GM18951 (cell line): ENCODE measurements around the gene LHX6.

Experiments
- POLR2A ChIP-seq: IDR thresholded peaks from 4 replicates; pipeline ENCODE4 v1.6.1; 2011; ENCODE audit warnings: mild to moderate bottlenecking; ENCODE audit not compliant: insufficient read length, insufficient read depth; ENCODE audit errors: extremely low read depth
- in situ Hi-C: fragments of 300-500 bp; cut with MboI; formaldehyde crosslinking; loops from one replicate; pipeline ENCODE4 v1.12.0; 2022; ENCODE audit warnings: low sequenced_read_pairs, mixed read lengths, inconsistent platforms; ENCODE audit not compliant: unreplicated experiment

The LHX6 gene

DNA sequence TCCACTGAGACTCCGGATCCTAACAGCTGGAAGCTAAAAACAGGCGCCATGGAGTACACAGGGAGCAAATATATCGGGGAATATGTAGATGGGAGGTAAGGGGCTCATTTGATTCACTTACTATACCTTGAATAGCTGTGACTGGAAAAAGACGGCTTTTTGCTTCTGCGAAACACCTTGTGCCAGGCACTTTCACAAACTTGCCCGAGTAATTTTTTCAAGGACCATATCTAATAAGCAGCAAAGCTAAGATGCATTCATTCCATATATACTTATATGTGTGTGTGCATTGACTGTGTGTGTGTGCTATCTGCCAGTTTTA lies 68.9 kb downstream of the LHX6 start:
- in situ Hi-C loops: no loop called here
- TF ChIP-seq POLR2A: no peak

DNA sequence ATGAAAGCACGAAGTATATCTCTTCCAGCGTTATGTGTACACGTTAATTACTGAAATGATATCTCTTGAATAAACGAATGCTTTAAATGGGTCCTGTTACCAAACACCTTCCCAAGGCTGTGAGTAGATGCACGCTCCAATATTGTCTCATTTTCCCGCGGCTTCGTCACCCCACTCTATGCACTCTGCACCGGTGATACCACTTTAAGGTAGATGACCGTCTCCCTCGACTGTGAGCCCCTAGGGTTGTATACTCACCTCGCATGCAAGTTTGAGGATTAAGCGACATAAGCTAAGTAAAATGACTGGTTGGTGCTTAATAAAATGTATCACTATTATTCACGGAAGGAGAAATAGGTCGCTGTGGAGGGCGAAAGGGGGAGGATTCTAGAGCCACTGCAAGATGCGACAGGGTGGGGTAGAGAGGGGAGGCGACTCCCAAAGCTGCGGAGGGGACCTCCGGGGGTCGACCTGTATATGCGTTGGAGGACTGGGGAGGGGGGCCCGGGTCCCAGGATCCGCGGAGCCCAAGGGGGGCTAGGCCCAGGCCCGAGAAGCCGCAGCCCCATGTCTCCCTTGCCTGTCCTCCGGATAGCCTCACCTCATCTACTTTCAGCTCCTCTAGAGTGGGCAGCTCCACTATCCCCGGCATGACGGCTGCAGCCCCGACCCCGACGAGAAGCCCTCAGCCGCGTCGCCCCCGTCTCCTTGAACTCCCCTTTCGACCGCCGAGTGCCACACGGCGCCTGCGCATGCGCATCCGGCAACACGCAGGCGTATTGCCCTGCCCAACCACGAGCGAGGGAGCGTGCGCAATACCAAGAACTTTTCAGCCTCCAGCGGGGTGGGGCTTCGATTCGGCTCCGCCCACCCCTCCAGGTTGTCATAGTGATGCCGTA lies 69.5 kb downstream of the LHX6 start, which contains the start of the genes MORN5 and NDUFA8:
Gene MORN5 (plus strand): TSS at position 883 of the 899 bp plus-strand sequence. CDS start 65 bp downstream, outside the sequence.
Gene NDUFA8 (minus strand): TSS at position 754 of the 899 bp plus-strand sequence. CDS start 102 bp downstream, at position 652.
- TF ChIP-seq POLR2A: peak; percentile 87
- in situ Hi-C loops: no loop called here

GRCh38 chr9:122158202-122158601 lies 70.6 kb downstream of the LHX6 start:
- in situ Hi-C loops: no loop called here
- no peak for TF ChIP-seq POLR2A

DNA sequence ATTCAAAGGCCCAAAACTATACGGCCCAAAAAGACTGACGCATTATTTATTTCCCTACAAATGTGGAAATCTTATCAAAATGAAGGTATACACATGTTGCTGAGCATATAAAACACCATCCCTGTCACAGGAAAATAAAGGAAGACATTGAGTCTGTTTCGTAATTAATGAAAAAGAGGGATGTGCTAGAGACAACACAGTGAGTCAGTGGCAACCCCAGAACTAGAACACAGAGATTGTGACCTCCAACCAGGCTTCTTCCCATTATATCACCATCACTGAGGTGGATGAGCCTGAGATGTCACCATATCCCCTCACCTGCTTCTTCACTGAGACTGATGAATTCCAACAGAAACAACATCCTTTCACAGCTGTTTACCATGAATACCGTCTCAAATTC lies 73.0 kb downstream of the LHX6 start:
- in situ Hi-C loops: no loop called here
- TF ChIP-seq POLR2A: no peak
